ENCODE measurements around the gene LIPC. TPM values are rescaled to one million over a fixed set of nuclear protein-coding genes. Genes with fewer than 3 reads are reported as not detected.

LIPC gene
- polyA plus RNA-seq, 1 of the 3 experiments (the other 2 are of a cell fraction) = not detected

- no peak for TF ChIP-seq NFIC (IDR thresholded peaks at IDR 0.05; ENCODE audit: borderline replicate concordance)
These were observed 27.1 kb upstream of the LIPC start (continued) for GRCh38 chr15:58404722-58405121.

- H3K9me3 ChIP-seq = no peaks in the 10 kb centered on the region
- ChIA-PET CTCF (no interaction called here), POLR2A (no interaction called here)
- TF ChIP-seq FOXJ3 (CRISPR knock-in tag; IDR thresholded peaks at IDR 0.05) (no peak), TCF12 (IDR thresholded peaks at IDR 0.05) (no peak), MXI1 (IDR thresholded peaks at IDR 0.05; ENCODE audit: low read depth, low read length) (no peak), CHD2 (IDR thresholded peaks at IDR 0.05; ENCODE audit: low read length, partially characterized antibody) (no peak), MEF2A (IDR thresholded peaks at IDR 0.05; ENCODE audit: borderline replicate concordance, low read depth) (no peak), USF1 (IDR thresholded peaks at IDR 0.05; ENCODE audit: borderline replicate concordance, low read depth) (no peak), SIN3A (IDR thresholded peaks at IDR 0.05; ENCODE audit: borderline replicate concordance, low read depth, low read length) (no peak), RFX5 (IDR thresholded peaks at IDR 0.05; ENCODE audit: low read length) (no peak), POLR2AphosphoS5 (IDR thresholded peaks at IDR 0.05; ENCODE audit: low read depth, low read length) (no peak), EP300 (IDR thresholded peaks at IDR 0.05; ENCODE audit: borderline replicate concordance in 1 of 2, low read depth in 1 of 2, low read length in 1 of 2) (no peak), IRF3 (IDR thresholded peaks at IDR 0.05; ENCODE audit: low read depth, low read length) (no peak), NRF1 (IDR thresholded peaks at IDR 0.05; ENCODE audit: low read depth, low read length) (no peak), RXRA (IDR thresholded peaks at IDR 0.05; ENCODE audit: borderline replicate concordance, low read depth) (no peak), GATA2 (CRISPR knock-in tag; IDR thresholded peaks at IDR 0.05) (no peak), JUND (IDR thresholded peaks at IDR 0.05) (no peak)
- TF ChIP-seq, protein P1, sequence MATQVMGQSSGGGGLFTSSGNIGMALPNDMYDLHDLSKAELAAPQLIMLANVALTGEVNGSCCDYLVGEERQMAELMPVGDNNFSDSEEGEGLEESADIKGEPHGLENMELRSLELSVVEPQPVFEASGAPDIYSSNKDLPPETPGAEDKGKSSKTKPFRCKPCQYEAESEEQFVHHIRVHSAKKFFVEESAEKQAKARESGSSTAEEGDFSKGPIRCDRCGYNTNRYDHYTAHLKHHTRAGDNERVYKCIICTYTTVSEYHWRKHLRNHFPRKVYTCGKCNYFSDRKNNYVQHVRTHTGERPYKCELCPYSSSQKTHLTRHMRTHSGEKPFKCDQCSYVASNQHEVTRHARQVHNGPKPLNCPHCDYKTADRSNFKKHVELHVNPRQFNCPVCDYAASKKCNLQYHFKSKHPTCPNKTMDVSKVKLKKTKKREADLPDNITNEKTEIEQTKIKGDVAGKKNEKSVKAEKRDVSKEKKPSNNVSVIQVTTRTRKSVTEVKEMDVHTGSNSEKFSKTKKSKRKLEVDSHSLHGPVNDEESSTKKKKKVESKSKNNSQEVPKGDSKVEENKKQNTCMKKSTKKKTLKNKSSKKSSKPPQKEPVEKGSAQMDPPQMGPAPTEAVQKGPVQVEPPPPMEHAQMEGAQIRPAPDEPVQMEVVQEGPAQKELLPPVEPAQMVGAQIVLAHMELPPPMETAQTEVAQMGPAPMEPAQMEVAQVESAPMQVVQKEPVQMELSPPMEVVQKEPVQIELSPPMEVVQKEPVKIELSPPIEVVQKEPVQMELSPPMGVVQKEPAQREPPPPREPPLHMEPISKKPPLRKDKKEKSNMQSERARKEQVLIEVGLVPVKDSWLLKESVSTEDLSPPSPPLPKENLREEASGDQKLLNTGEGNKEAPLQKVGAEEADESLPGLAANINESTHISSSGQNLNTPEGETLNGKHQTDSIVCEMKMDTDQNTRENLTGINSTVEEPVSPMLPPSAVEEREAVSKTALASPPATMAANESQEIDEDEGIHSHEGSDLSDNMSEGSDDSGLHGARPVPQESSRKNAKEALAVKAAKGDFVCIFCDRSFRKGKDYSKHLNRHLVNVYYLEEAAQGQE (IDR thresholded peaks at IDR 0.05; ENCODE audit: low read depth, low read length) = no peak
- DNase-seq = no peak
- H2AFZ ChIP-seq (ENCODE audit: low read depth) = no peak overlapping the region
- H3K27me3 ChIP-seq (ENCODE audit: insufficient read depth) = no peaks in the 10 kb centered on the region; the same call in 1 of the 2 replicates
- H4K20me1 ChIP-seq (ENCODE audit: insufficient read depth) = no peaks in the 10 kb centered on the region
- peaks cover 0 to 2% of the 10 kb centered on the region in 2 experiments; a peak in 1 of 4 replicates for H3K4me1 ChIP-seq (ENCODE audit: control insufficient read depth in 1 of 2, insufficient read depth in 2 of 2, low read depth in 1 of 2, low read length in 1 of 2)
- no peaks in the 10 kb centered on the region for H3K79me2 ChIP-seq (ENCODE audit: insufficient read depth)
- no peak overlapping the region for H3K4me3 ChIP-seq (ENCODE audit: low read depth in 2 of 2, low read length in 1 of 2)
- H3K9ac ChIP-seq = no peak overlapping the region
- H3F3A ChIP-seq (replicated peaks; ENCODE audit: insufficient read depth) = no peaks in the 10 kb centered on the region
- no peak overlapping the region for H3K27ac ChIP-seq (ENCODE audit: low read depth in 2 of 2, low read length in 1 of 2)
- WGBS (ENCODE audit: low lambda C conversion rate) = 65% methylated on average over 3 of the region's 3 CpGs
- H3K9me2 ChIP-seq = no peaks in the 10 kb centered on the region
- no peaks in the 10 kb centered on the region for H3K36me3 ChIP-seq (replicated peaks in 1 of 2; ENCODE audit: control insufficient read depth in 1 of 2, insufficient read depth in 2 of 2, low read length in 1 of 2)
- H3K4me2 ChIP-seq = no peak overlapping the region
These were observed 25.9 kb upstream of the LIPC start for GRCh38 chr15:58405865-58406264.
